Hepatocyte (in vitro differentiated cells): Measurements from ENCODE around the gene ATXN10. TPM values are rescaled to one million over a fixed set of nuclear protein-coding genes. Genes with fewer than 3 reads are reported as not detected.

ENCODE experiments used
- DNase-seq: peaks from one replicate; pipeline ENCODE4 v3.0.0-alpha.2; 2016; ENCODE audit warnings: low spot score
- H2AFZ ChIP-seq: fragments of 200-600 bp; sonication (generic); 2 replicates; pipeline ENCODE4 v1.6.0; 2016; ENCODE audit warnings: antibody characterized with exemption, mild to moderate bottlenecking
- H3K27ac ChIP-seq: fragments of 200-600 bp; sonication (generic); 2 replicates; pipeline ENCODE4 v1.5.1; 2016; ENCODE audit warnings: mild to moderate bottlenecking
- H3K27me3 ChIP-seq: fragments of 200-600 bp; sonication (generic); 2 replicates; pipeline ENCODE4 v1.6.1; 2016
- H3K36me3 ChIP-seq: fragments of 200-600 bp; sonication (generic); replicated peaks from 2 replicates; pipeline ENCODE4 v1.5.1; 2016; ENCODE audit warnings: low read depth; ENCODE audit not compliant: insufficient read depth
- H3K4me1 ChIP-seq: fragments of 200-600 bp; sonication (generic); 2 replicates; pipeline ENCODE4 v1.5.1; 2016; ENCODE audit warnings: mild to moderate bottlenecking, moderate library complexity; ENCODE audit not compliant: insufficient read depth
- H3K4me2 ChIP-seq: fragments of 200-600 bp; sonication (generic); 2 replicates; pipeline ENCODE4 v1.6.0; 2016
- H3K4me3 ChIP-seq: fragments of 200-600 bp; sonication (generic); 2 replicates; pipeline ENCODE4 v1.5.1; 2016; ENCODE audit warnings: mild to moderate bottlenecking
- H3K79me2 ChIP-seq: fragments of 200-600 bp; sonication (generic); 2 replicates; pipeline ENCODE4 v1.6.0; 2017; ENCODE audit warnings: mild to moderate bottlenecking
- H3K9me2 ChIP-seq: fragments of 200-600 bp; sonication (generic); replicated peaks from 2 replicates; pipeline ENCODE4 v1.6.0; 2017; ENCODE audit warnings: mild to moderate bottlenecking; ENCODE audit not compliant: insufficient read depth
- H3K9me3 ChIP-seq: fragments of 200-600 bp; sonication (generic); 2 replicates; pipeline ENCODE4 v1.5.1; 2016; ENCODE audit warnings: low read depth, mild to moderate bottlenecking
- H4K20me1 ChIP-seq: fragments of 200-600 bp; sonication (generic); 2 replicates; pipeline ENCODE4 v1.6.0; 2016; ENCODE audit warnings: mild to moderate bottlenecking; ENCODE audit not compliant: insufficient read depth, poor library complexity, severe bottlenecking
- EZH2 ChIP-seq: fragments of 200-600 bp; sonication (generic); IDR thresholded peaks from 2 replicates; pipeline ENCODE4 v1.6.1; 2016; ENCODE audit warnings: antibody characterized with exemption, mild to moderate bottlenecking, borderline replicate concordance
- EZH2phosphoT487 ChIP-seq: fragments of 200-600 bp; sonication (generic); IDR thresholded peaks from one replicate; pipeline ENCODE4 v1.6.1; 2018; ENCODE audit warnings: antibody characterized with exemption, mild to moderate bottlenecking, low read depth, moderate library complexity; ENCODE audit not compliant: unreplicated experiment, severe bottlenecking
- WGBS: methylation state at CpG from one replicate; pipeline ENCODE4 v1.1.6; 2016; ENCODE audit warnings: low lambda C conversion rate; ENCODE audit errors: missing lambda C conversion rate; 5-methylcytosine and 5-hydroxymethylcytosine counted together
- polyA plus RNA-seq: library from polyadenylated mRNA; unstranded; fragments of >200 nt; fragmentation: Nextera tagmentation; extraction: Ambion mirVana; gene quantifications from 2 replicates; pipeline ENCODE4 v1.2.1, GENCODE V29; 2016
- total RNA-seq: library from RNA; depleted of rRNA; stranded (reverse); fragments of >200 nt; gene quantifications from 2 replicates; pipeline ENCODE4 v1.2.3, GENCODE V29; 2014
- TF ChIP-seq, protein P1 (sequence below): fragments of 200-600 bp; sonication (generic); IDR thresholded peaks from 2 replicates; pipeline ENCODE4 v1.5.1; 2016; ENCODE audit warnings: antibody characterized with exemption, mild to moderate bottlenecking; ENCODE audit not compliant: poor library complexity

Gene ATXN10
- total and polyA plus RNA-seq, 2 experiments from 2014 or later, result 141 to 186 TPM

DNA sequence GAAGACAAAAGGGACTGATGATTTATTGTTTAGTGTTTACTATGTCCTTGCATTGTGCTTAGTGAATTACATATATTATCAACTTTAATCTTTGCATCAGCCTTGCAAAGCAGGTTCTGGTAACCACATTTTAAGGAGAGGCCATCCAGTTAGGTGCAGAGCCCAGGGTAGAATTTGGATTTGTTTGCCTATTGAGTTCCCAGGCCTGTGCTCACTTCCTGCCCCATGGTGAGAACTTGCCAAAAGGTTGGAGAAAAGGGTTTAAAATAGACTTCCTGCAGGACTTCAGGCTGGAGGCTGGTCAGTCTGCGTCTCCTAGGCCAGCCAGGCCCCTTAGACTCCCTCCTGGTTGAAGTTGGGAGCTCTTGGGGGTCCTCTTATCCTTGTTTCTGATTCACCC, 72.1 kb downstream of the ATXN10 start:
- Histone ChIP-seq H3K4me1 (peaks cover 14% of the 10 kb centered on the region), H4K20me1 (peaks cover 15% of the 10 kb centered on the region), H3K4me2 (peak overlapping the region; percentile 57), H3K79me2 (peaks cover 44% of the 10 kb centered on the region), H3K36me3 (peaks cover 11% of the 10 kb centered on the region), H3K27me3 (no peaks in the 10 kb centered on the region), H3K4me3 (no peak overlapping the region), H3K27ac (no peak overlapping the region), H3K9me2 (no peaks in the 10 kb centered on the region), H2AFZ (no peak overlapping the region), H3K9me3 (no peaks in the 10 kb centered on the region)
- no peak for DNase-seq
- TF ChIP-seq, protein P1, sequence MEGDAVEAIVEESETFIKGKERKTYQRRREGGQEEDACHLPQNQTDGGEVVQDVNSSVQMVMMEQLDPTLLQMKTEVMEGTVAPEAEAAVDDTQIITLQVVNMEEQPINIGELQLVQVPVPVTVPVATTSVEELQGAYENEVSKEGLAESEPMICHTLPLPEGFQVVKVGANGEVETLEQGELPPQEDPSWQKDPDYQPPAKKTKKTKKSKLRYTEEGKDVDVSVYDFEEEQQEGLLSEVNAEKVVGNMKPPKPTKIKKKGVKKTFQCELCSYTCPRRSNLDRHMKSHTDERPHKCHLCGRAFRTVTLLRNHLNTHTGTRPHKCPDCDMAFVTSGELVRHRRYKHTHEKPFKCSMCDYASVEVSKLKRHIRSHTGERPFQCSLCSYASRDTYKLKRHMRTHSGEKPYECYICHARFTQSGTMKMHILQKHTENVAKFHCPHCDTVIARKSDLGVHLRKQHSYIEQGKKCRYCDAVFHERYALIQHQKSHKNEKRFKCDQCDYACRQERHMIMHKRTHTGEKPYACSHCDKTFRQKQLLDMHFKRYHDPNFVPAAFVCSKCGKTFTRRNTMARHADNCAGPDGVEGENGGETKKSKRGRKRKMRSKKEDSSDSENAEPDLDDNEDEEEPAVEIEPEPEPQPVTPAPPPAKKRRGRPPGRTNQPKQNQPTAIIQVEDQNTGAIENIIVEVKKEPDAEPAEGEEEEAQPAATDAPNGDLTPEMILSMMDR, result no peak
- TF ChIP-seq EZH2phosphoT487 (no peak), EZH2 (no peak)
- WGBS, result 100% methylated on average over 1 of the region's 1 CpG

DNA sequence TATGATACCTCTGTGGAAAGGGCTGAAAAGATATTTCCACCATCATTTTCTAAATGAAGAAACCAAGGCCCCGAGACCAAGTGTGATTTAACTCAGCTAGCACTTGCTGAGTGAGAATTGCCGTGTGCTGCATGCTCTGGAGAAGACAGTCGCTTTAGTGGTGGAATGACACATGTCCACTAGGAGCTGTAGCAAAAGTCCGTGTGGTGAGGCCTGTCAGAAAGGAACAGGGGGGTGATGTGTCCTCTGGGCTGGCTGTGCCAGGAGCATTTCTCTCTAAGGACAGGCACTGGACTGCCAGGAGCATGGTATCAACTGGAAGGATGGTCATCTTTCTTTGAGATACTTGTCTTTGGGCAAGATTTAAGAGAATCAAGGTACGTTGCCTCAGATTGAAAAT, 72.8 kb downstream of the ATXN10 start:
- Histone ChIP-seq H2AFZ (no peak overlapping the region), H3K27ac (no peak overlapping the region), H3K79me2 (peaks cover 42% of the 10 kb centered on the region), H3K27me3 (no peaks in the 10 kb centered on the region), H3K9me3 (no peaks in the 10 kb centered on the region), H3K4me2 (no peak overlapping the region), H3K36me3 (peaks cover 9% of the 10 kb centered on the region), H4K20me1 (peaks cover 15% of the 10 kb centered on the region), H3K4me1 (peaks cover 14% of the 10 kb centered on the region), H3K4me3 (no peak overlapping the region), H3K9me2 (no peaks in the 10 kb centered on the region)
- WGBS, result 91% methylated on average over 5 of the region's 5 CpGs
- TF ChIP-seq EZH2 (no peak), EZH2phosphoT487 (no peak)
- TF ChIP-seq, protein P1, result no peak
- no peak for DNase-seq

GRCh38 chr22:45750626-45751025, 79.0 kb downstream of the ATXN10 start:
- TF ChIP-seq EZH2phosphoT487 (no peak), EZH2 (no peak)
- TF ChIP-seq, protein P1, result no peak

DNA sequence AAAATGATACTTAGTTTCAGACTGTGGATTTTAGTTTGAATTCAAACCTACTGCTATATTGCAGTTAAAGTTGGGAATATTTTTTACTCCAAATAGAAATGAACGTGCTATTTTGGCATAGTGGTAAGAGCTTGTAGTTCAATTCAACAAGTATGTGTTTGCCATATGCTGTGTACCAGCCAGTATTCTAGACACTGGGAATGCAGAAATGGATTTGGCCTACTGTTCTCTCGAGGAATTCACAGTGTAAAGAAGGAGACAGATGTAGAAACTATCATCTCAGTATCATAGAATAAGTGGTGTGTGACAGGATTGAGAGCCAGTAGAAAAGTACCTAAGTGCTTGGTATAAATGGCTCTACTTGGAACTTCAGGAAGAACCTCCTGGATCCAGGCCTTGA, 80.4 kb downstream of the ATXN10 start:
- Histone ChIP-seq H3K79me2 (peaks cover 31% of the 10 kb centered on the region), H3K9me2 (no peaks in the 10 kb centered on the region), H2AFZ (no peak overlapping the region), H3K27me3 (no peaks in the 10 kb centered on the region), H3K27ac (no peak overlapping the region), H3K9me3 (no peaks in the 10 kb centered on the region), H3K4me1 (peaks cover 3% of the 10 kb centered on the region), H3K4me3 (no peak overlapping the region), H3K4me2 (no peak overlapping the region), H3K36me3 (no peaks in the 10 kb centered on the region), H4K20me1 (peaks cover 6% of the 10 kb centered on the region)
- WGBS, result 94% methylated on average over 2 of the region's 2 CpGs
- DNase-seq, result no peak
- no peak for TF ChIP-seq EZH2phosphoT487
- TF ChIP-seq, protein P1, result no peak
- no peak for TF ChIP-seq EZH2

More at GRCh38 chr22:45750626-45751025, 79.0 kb downstream of the ATXN10 start:
- WGBS, result 31% methylated on average over 3 of the region's 3 CpGs
- no peaks in the 10 kb centered on the region for H3K4me1 ChIP-seq
- no peaks in the 10 kb centered on the region for H3K36me3 ChIP-seq
- no peak overlapping the region for H3K4me2 ChIP-seq
- H3K27ac ChIP-seq, result no peak overlapping the region
- H3K27me3 ChIP-seq, result no peaks in the 10 kb centered on the region
- H3K4me3 ChIP-seq, result no peak overlapping the region
- no peak for DNase-seq
- H2AFZ ChIP-seq, result no peak overlapping the region
- H4K20me1 ChIP-seq, result no peaks in the 10 kb centered on the region
- H3K9me3 ChIP-seq, result no peaks in the 10 kb centered on the region
- H3K79me2 ChIP-seq, result peaks cover 28% of the 10 kb centered on the region
- H3K9me2 ChIP-seq, result no peaks in the 10 kb centered on the region
